BLaER1 (cell line): Measurements from ENCODE around the gene PAK1IP1.
"Not testable (repeated sequence)": the region's sequence is repeated elsewhere in the genome, so short reads cannot be mapped to it uniquely, and the experiment has no call there.

Experiments used
- H3K27ac ChIP-seq: shearing (Covaris generic); formaldehyde crosslinking; 2 replicates; pipeline ENCODE4 v1.8.1; 2022
- H3K27me3 ChIP-seq: shearing (Covaris generic); formaldehyde crosslinking; 2 replicates; pipeline ENCODE4 v1.8.1; 2022
- H3K36me3 ChIP-seq: shearing (Covaris generic); formaldehyde crosslinking; 2 replicates; pipeline ENCODE4 v1.8.1; 2022
- H3K4me1 ChIP-seq: shearing (Covaris generic); formaldehyde crosslinking; 2 replicates; pipeline ENCODE4 v1.8.1; 2022
- H3K4me2 ChIP-seq: shearing (Covaris generic); formaldehyde crosslinking; 2 replicates; pipeline ENCODE4 v1.8.1; 2022
- H3K4me3 ChIP-seq: shearing (Covaris generic); formaldehyde crosslinking; 2 replicates; pipeline ENCODE4 v1.8.1; 2022
- H3K9ac ChIP-seq: shearing (Covaris generic); formaldehyde crosslinking; 2 replicates; pipeline ENCODE4 v1.8.1; 2022
- H3K9me3 ChIP-seq: shearing (Covaris generic); formaldehyde crosslinking; 2 replicates; pipeline ENCODE4 v1.8.1; 2022
- H4K20me1 ChIP-seq: shearing (Covaris generic); formaldehyde crosslinking; 2 replicates; pipeline ENCODE4 v1.8.1; 2022
- Cebpa-rat ChIP-seq: shearing (Covaris generic); IDR thresholded peaks from 2 replicates; pipeline ENCODE4 v1.8.1; 2022

The PAK1IP1 gene

GRCh38 chr6:10690651-10691445, 3.9 kb upstream of the PAK1IP1 start:
- Histone ChIP-seq H4K20me1 (no peaks in the 10 kb centered on the region), H3K4me2 (no peak overlapping the region), H3K9ac (no peak overlapping the region), H3K4me3 (no peak overlapping the region), H3K9me3 (no peaks in the 10 kb centered on the region), H3K36me3 (no peaks in the 10 kb centered on the region), H3K27me3 (no peaks in the 10 kb centered on the region), H3K27ac (no peak overlapping the region), H3K4me1 (peaks cover 14% of the 10 kb centered on the region)
- no peak for TF ChIP-seq Cebpa-rat

- H4K20me1 ChIP-seq: no peaks in the 10 kb centered on the region
- no peaks in the 10 kb centered on the region for H3K9me3 ChIP-seq
- H3K4me1 ChIP-seq: peaks cover 28% of the 10 kb centered on the region
- TF ChIP-seq Cebpa-rat: no peak
- H3K9ac ChIP-seq: peak overlapping the region; percentile 87; the same call in 1 of the 2 replicates
- no peak overlapping the region; the same call in 1 of the 2 replicates for H3K27ac ChIP-seq
- peak overlapping the region; percentile 88 for H3K4me3 ChIP-seq
- no peaks in the 10 kb centered on the region for H3K27me3 ChIP-seq
- H3K36me3 ChIP-seq: peaks cover 10% of the 10 kb centered on the region
- peak overlapping the region; percentile 88 for H3K4me2 ChIP-seq
These were observed 1.7 kb upstream of the PAK1IP1 start for GRCh38 chr6:10692965-10693538.

GRCh38 chr6:10695086-10695657, 400 bp downstream of the PAK1IP1 start:
- Histone ChIP-seq H3K36me3 (peaks cover 32% of the 10 kb centered on the region), H3K4me2 (peak overlapping the region; percentile 77), H4K20me1 (peaks cover 15% of the 10 kb centered on the region; the same call in 1 of the 2 replicates), H3K4me1 (peaks cover 28% of the 10 kb centered on the region), H3K27me3 (no peaks in the 10 kb centered on the region), H3K27ac (peak overlapping the region; percentile 91), H3K9me3 (no peaks in the 10 kb centered on the region), H3K4me3 (peak overlapping the region; percentile 88), H3K9ac (peak overlapping the region; percentile 87)
- TF ChIP-seq Cebpa-rat: no peak

- peaks cover 46% of the 10 kb centered on the region for H3K36me3 ChIP-seq
- H3K4me1 ChIP-seq: peaks cover 28% of the 10 kb centered on the region
- no peaks in the 10 kb centered on the region for H3K27me3 ChIP-seq
- peaks cover 30% of the 10 kb centered on the region for H4K20me1 ChIP-seq
- no peak overlapping the region for H3K4me3 ChIP-seq
- no peak overlapping the region for H3K9ac ChIP-seq
- no peak for TF ChIP-seq Cebpa-rat
- no peaks in the 10 kb centered on the region for H3K9me3 ChIP-seq
- no peak overlapping the region for H3K27ac ChIP-seq
- H3K4me2 ChIP-seq: peak overlapping the region; percentile 77
These were observed 1.9 kb downstream of the PAK1IP1 start for GRCh38 chr6:10696655-10697054.

GRCh38 chr6:10713962-10714361, 19.2 kb downstream of the PAK1IP1 start:
- Histone ChIP-seq H3K4me1 (no peaks in the 10 kb centered on the region), H3K36me3 (peaks cover 18% of the 10 kb centered on the region), H3K27me3 (no peaks in the 10 kb centered on the region), H4K20me1 (no peaks in the 10 kb centered on the region), H3K27ac (no peak overlapping the region), H3K9me3 (peaks cover 14% of the 10 kb centered on the region), H3K4me3 (no peak overlapping the region), H3K4me2 (no peak overlapping the region), H3K9ac (no peak overlapping the region)
- no peak for TF ChIP-seq Cebpa-rat

- peak overlapping the region; percentile 81; the same call in 1 of the 2 replicates for H3K27ac ChIP-seq
- no peaks in the 10 kb centered on the region for H3K27me3 ChIP-seq
- H4K20me1 ChIP-seq: no peaks in the 10 kb centered on the region
- peaks cover 39% of the 10 kb centered on the region for H3K4me1 ChIP-seq
- H3K9me3 ChIP-seq: peaks cover 30% of the 10 kb centered on the region
- peak overlapping the region; percentile 74 for H3K4me3 ChIP-seq
- no peak for TF ChIP-seq Cebpa-rat
- H3K4me2 ChIP-seq: peak overlapping the region; percentile 91
- H3K36me3 ChIP-seq: no peaks in the 10 kb centered on the region
- H3K9ac ChIP-seq: no peak overlapping the region; the same call in 1 of the 2 replicates
These were observed 24.7 kb downstream of the PAK1IP1 start for GRCh38 chr6:10719296-10719963.

GRCh38 chr6:10719964-10720264, 25.1 kb downstream of the PAK1IP1 start:
- peak overlapping the region; percentile 79 for H3K9ac ChIP-seq

GRCh38 chr6:10720265-10720959, 25.6 kb downstream of the PAK1IP1 start:
- Histone ChIP-seq H4K20me1 (no peaks in the 10 kb centered on the region), H3K27ac (peak overlapping the region; percentile 81), H3K9ac (peak overlapping the region; percentile 79), H3K4me1 (peaks cover 45% of the 10 kb centered on the region), H3K27me3 (no peaks in the 10 kb centered on the region), H3K4me3 (peak overlapping the region; percentile 74), H3K36me3 (peaks cover 7% of the 10 kb centered on the region; the same call in 1 of the 2 replicates), H3K9me3 (peaks cover 30% of the 10 kb centered on the region), H3K4me2 (peak overlapping the region; percentile 91)
- no peak for TF ChIP-seq Cebpa-rat

More at GRCh38 chr6:10719964-10720264, 25.1 kb downstream of the PAK1IP1 start:
- Histone ChIP-seq H3K4me2 (peak overlapping the region; percentile 91), H3K4me1 (peaks cover 44% of the 10 kb centered on the region), H3K36me3 (peaks cover 2% of the 10 kb centered on the region; the same call in 1 of the 2 replicates), H3K27ac (peak overlapping the region; percentile 81), H4K20me1 (no peaks in the 10 kb centered on the region), H3K27me3 (no peaks in the 10 kb centered on the region), H3K9me3 (peaks cover 30% of the 10 kb centered on the region), H3K4me3 (peak overlapping the region; percentile 74)
- no peak for TF ChIP-seq Cebpa-rat

GRCh38 chr6:10720960-10721849, 26.4 kb downstream of the PAK1IP1 start:
- H3K27me3 ChIP-seq, H4K20me1 ChIP-seq: not testable (repeated sequence)
- Histone ChIP-seq H3K27ac (peak overlapping the region; percentile 81), H3K4me1 (peaks cover 45% of the 10 kb centered on the region), H3K9me3 (peaks cover 30% of the 10 kb centered on the region), H3K36me3 (peaks cover 15% of the 10 kb centered on the region; the same call in 1 of the 2 replicates), H3K4me3 (peak overlapping the region; percentile 74), H3K4me2 (peak overlapping the region; percentile 91), H3K9ac (peak overlapping the region; percentile 79)
